Stimulated activated CD8-positive, alpha-beta memory T cell treated with anti-CD3 and anti-CD28 coated beads, Interleukin-7, amount 100 ng/mL, for 24 hours (primary cell): ENCODE measurements around the gene TMEM59.
"Not testable (repeated sequence)": the region's sequence is repeated elsewhere in the genome, so short reads cannot be mapped to it uniquely, and the experiment has no call there.

Source experiments
- DNase-seq: peaks from one replicate; pipeline ENCODE4 v3.0.0-alpha.2; 2020; ENCODE audit warnings: low read depth

TMEM59 gene

GRCh38 chr1:54012863-54013262 lies 40.1 kb downstream of the TMEM59 start:
- DNase-seq, result no peak

- DNase-seq, result no peak
Observed at GRCh38 chr1:54012008-54012325, 41.0 kb downstream of the TMEM59 start.

DNA sequence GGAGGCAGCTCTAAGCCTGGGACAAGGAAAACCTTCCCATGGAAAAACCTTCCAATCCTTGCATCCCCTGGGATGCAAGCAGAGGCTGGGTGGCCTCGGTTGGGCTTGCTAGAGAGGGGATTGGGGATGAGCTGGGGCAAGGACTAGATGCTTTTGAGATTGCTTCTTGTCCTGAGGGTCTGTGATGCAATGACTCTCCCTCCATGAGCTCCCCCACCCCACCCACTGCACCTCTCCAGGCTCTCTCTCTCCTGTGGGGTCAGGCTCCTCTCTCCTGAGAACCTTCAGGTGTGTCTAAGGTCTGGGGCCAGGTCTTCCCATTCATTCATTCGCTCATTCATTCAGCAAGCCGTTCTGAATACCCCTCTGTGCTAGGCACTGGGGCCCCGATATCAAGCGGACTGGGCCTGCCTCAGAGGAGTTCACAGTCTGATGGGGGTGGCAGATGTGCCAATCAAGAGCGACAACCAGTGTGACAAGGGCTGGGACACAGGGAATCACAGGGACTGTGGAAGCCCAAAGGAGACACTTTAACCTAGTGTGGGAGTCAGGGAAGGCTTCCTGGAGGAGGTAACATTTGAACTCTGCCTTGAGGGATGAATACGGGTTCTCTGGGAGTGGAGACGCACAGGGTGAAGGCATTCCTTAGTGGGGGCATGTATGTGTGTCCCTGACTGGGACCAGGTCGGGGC lies 41.5 kb downstream of the TMEM59 start:
- DNase-seq, result no peak

DNA sequence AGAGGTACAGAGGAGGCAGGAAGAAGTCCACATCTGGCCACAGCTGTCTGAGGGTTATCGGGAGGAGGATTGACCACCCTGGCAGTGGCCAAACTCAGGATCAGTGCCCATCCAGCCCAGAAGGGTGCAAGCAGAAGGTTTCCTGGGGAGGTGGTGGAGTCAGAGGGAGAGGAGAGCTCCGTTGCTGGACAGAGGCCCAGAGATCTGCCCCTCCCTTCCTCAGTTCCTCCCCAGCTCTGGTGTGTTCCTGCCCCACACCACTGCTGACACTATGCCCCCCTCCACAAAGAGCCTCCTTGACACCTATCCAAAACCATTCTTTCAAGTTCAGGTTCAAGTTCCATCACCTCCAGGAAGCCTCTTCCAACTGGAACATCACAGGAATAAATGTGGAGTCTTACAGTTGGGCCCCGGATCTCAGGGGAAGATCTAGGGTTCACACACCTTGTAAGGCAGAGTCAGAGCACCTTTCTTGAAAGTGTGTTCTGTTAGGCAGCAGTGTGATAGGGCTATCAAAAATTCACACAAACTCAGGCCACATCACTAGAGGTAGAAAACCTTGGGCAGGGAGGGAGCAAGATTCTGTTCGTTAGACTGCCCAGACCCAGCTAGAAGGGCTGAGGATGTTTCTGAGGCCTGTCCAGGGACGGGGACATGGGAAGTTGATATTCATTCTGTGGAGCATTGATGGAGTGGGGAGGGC lies 42.4 kb downstream of the TMEM59 start:
- no peak for DNase-seq

DNA sequence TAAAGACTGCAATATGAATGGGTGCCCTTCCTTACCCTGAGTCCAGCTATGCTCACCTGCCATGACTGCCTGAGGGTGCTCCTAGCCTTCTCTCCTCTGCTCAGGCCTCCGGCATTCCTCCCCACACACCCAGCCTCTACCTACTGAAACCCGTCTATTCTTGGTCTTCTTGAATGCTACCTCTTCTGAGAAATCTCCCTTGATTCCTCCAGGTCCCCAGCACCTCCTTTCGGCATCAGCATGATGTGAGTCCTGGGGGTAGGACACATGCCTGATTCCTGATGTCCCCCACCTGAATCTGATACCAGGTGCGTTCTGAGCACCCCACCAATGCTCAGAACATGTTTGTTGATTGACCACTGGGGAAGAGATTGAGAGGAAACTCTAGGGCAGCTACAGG lies 43.6 kb downstream of the TMEM59 start:
- no peak for DNase-seq

- DNase-seq, result no peak
Observed at GRCh38 chr1:54008876-54009275, 44.1 kb downstream of the TMEM59 start.

- DNase-seq, result no peak
Observed at GRCh38 chr1:54007613-54008012, 45.4 kb downstream of the TMEM59 start.

DNA sequence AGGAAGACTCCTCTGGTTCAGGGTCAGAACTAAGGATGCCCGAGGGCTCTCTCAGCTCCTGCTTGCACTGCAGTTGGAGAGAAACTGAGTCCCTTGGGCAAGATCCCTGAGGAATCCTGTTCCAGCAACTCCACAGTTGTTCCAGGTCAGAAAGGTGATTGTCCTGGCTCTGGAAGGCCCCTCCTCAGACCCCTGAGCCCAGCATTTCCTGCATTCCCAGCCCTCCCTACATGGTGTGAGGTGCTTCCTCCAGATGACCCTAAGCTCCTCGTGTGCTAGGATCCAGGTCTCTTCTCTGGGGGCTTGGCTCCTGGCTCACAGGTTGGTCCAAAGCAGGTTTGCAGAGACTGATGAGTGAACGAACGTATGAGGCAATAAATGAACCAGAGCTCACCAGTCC lies 46.5 kb downstream of the TMEM59 start:
- DNase-seq, result no peak

DNA sequence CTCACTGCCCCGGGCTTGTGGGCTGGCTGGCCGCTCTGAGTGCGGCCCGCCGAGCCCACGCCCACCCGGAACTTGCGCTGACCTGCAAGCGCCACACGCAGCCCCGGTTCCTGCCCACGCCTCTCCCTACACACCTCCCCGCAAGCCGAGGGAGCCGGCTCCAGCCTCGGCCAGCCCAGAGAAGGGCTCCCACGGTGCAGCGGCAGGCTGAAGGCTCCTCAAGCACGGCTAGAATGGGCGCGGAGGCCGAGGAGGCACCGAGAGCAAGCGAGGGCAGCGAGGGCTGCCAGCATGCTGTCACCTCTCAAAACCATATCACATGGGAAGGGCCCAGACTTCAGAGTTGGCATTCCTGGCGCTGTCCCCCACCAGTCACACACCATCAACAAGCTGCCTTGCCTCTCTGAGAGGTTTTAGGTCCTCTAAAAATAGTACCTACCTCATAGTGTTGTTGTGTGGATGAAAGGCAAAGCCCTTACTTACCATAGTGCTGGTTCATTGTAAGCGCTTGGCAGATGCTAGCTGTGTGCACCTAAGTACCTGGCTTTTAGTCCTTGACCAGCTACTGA lies 48.4 kb downstream of the TMEM59 start:
- no peak for DNase-seq

GRCh38 chr1:54003750-54004480 lies 49.1 kb downstream of the TMEM59 start:
- DNase-seq, result not testable (repeated sequence)

DNA sequence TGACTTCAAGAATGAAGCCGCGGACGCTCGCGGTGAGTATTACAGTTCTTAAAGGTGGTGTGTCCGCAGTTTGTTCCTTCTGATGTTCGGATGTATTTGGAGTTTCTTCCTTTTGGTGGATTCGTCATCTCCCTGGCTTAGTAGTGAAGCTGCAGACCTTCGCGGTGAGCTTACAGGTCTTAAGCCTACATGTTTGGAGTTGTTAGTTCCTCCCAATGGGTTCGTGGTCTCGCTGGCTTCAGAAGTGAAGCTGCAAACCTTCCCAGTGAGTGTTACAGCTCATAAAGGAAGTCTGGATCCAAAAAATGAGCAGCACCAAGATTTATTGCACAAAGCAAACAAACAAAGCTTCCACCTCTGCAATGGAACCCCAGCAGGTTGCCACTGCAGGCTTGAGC lies 49.8 kb downstream of the TMEM59 start:
- no peak for DNase-seq

DNA sequence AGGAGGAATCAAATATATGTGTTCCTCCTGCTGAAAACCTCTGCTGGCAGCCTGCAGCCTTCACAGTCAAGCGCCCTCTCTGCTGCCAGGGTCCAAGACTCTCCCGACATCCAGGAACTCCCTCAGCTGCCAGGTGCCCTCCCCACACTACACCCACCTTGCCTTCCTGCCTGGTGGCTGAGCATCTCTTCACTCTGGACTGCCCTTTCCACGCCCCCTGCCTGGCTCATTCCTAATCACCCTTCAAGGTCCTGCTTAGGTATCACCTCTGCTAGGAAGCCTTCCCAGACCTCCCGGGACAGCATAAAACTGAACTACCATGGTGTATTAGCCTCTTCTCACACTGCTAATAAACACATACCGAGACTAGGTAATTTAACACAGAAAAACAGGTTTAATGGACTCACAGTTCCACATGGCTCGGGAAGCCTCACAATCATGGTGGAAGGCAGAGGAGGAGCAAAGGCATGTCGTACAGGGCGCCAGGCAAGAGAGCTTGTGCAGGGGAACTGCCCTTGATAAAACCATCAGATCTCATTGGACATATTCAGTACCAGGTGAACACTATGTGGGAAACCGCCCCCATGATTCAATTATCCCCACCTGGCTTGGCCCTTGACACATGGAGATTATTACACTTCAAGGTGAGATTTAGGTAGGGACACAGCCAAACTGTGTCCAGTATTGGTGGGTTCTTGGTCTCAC lies 50.3 kb downstream of the TMEM59 start:
- no peak for DNase-seq

DNA sequence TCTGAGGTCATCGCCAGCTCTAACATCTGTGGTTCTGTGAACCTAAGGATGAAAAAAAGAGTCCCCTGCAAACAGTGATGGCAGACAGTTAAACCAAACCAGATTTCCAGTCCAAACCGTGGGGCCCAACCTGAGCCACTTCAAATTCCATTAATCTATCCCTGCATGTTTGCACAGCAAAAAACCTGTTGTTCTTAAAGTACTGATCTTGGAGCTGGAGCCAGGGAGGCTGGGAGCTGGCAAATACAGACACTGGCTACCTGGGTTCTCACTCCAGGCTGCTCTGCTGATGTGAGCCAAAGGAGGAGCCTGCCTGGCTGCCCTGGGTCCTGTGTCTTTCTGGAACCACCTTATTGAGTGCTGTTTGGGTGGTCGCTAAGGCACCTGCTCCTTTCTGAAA lies 51.4 kb downstream of the TMEM59 start:
- no peak for DNase-seq

GRCh38 chr1:53999920-54000319 lies 53.1 kb downstream of the TMEM59 start:
- DNase-seq, result no peak

DNA sequence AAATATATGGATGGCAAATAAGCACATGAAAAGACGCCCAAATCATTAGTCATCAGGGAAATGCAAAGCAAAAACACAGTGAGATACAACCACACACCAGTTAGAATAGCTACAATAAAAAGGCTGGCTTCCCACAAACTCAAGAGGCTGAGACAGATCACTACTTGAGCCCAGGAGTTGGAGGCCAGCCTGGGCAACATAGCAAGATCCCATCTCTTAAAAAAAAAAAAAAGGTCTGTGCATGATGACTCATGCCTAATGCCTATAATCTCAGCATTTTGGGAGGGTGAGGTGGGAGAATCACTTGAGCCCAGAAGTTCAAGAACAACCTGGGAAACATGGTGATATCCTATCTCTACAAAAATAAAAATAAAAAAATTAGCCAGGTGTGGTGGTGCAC lies 54.8 kb downstream of the TMEM59 start:
- DNase-seq, result no peak

- no peak for DNase-seq
Observed at GRCh38 chr1:53995683-53996082, 57.3 kb downstream of the TMEM59 start.

GRCh38 chr1:53994516-53994915 lies 58.5 kb downstream of the TMEM59 start:
- DNase-seq, result not testable (repeated sequence)

DNA sequence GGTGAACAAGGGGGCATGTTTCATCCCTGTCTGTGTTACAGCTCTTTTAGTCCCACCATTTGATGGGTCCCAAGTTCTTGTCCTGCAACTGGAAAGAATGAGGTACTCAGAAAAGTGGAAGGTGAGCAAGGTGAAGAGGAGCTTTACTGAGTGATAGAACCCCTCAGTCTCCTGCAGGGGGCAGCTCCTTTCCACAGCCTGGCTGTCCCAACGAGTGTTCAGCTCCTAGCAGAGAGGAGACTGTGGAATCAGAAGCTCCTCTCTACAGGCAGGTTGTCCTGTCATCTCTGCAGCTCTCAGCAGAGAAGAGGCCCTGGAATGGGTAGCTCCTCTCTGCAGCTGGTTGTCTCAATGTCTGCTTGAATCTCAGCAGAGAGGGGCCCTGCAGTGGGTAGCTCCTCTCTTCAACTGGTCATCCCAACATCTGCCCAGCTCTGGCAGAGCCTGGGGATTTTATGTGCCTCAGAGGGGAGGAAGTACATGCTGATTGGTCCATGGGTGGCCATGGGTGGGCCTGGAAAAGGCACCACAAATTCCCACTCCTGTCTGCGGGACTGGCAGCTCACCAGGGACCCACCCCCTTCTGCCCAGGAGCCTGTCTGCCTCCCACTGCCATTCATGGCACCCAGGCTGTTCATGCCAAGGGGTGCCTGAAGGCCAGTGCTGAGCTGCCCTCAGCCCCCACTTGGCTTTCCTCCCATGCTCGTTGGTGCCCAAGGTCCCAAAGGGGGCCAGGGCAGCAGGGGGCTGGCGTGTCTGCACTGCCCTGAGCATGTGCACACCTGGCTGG lies 60.7 kb downstream of the TMEM59 start:
- DNase-seq, result no peak

DNA sequence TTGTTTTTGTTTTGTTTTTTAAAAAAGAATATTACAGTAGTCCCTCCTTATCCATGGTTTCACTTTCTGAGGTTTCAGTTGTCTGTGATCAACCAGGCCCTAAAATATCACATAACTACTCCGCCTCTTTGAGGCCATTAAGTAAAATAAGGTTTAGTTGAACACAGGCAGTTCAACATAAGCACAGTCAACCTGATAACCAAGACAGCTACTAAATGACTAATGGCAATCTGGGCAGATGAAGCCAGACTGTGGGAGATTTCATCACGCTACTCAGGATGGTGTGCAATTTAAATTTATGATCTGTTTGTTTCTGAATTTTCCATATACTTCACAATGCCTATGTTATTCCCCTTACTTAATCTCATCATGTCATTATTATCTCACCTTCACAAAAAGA lies 65.1 kb downstream of the TMEM59 start:
- DNase-seq, result no peak

- no peak for DNase-seq
Observed at GRCh38 chr1:53986458-53986857, 66.5 kb downstream of the TMEM59 start.

DNA sequence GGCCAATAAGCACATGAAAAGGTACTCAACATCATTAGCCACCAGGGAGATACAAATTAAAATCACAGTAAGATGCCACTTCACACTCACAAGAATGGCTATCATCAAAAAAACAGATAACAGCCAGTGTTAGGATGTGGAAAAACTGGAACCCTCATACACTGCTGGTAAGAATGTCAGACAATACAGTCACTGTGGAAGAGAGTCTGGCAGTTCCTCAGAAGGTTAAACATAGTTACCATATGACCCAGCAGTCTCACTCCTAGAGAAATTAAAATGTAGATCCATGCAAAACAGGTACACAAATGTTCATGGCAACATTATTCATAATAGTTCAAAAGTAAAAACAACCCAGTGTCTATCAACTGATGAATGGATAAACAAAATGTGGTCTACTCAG lies 68.3 kb downstream of the TMEM59 start:
- DNase-seq, result no peak

DNA sequence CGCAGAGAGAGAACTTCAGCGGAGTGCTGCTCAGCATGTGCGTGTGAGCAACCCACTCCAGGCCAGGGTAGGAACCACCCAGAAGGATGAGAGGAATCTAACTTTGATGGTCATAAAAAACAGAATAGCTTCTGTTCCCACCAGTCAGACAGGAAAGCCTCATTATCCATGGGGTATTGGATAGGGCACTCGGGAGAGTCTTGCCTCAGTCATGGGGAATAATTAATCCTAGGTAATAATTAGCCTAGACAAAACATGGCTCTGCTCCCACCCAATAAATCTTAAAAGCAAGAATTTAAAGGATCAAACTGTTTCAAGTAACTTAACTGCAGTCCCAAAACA lies 70.3 kb downstream of the TMEM59 start:
- no peak for DNase-seq
